Measurements from ENCODE around the gene POU2AF1.
"Not testable (repeated sequence)": the region's sequence is repeated elsewhere in the genome, so short reads cannot be mapped to it uniquely, and the experiment has no call there.

Gene POU2AF1

GRCh38 chr11:111339758-111340388 lies 39.2 kb downstream of the POU2AF1 start:
- DNase-seq: no peak

GRCh38 chr11:111336582-111337256 lies 42.4 kb downstream of the POU2AF1 start:
- no peak for DNase-seq

GRCh38 chr11:111336062-111336461 lies 43.0 kb downstream of the POU2AF1 start:
- no peak for DNase-seq

- DNase-seq: no peak
Measured at GRCh38 chr11:111335549-111335948, 43.5 kb downstream of the POU2AF1 start.

GRCh38 chr11:111334532-111335502 lies 44.3 kb downstream of the POU2AF1 start:
- DNase-seq: no peak

GRCh38 chr11:111331711-111332479 lies 47.2 kb downstream of the POU2AF1 start:
- DNase-seq: no peak

GRCh38 chr11:111330234-111330893 lies 48.7 kb downstream of the POU2AF1 start:
- DNase-seq: no peak

DNA sequence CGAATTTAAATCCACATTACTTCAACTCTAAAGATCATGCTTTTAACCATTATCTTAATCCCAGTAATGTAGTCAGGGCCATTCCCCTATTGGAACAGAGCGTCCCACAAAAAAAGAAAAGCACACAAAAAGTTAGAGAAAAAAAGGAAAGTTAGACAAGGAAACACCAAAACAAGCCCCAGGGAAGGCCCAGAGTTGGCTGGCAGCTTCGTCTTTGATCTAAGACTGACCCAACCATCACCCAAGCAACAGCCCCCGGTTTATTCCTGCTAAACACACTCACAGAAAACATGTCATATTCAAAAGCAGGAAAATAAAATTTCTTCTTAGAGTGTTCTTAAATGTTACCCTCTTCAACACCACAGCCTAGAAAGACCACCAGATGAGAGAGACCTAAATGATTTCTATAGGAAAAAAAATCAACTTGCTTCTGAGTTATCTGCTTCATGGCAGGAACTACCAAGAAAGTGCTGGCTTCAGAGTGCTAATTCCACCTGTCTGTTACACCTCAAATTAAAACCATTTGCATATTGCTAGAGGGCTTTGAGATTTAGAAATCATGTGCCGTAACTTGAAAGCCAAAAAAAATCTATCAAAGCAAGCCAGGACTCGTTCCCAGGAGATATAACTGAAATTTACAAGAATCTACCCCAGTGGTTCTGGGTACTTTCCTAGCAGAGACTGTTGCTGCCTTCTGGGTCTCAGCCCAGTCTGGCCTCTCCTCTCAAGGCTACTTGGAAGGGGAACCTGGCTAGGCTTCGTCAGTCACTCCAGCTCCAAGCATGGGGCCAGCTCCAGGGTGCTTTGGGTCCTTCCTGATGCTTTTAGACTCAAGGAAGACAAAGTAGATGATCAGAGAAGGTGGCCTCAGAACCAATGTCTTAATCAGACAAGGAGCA lies 49.5 kb downstream of the POU2AF1 start:
- no peak for DNase-seq

DNA sequence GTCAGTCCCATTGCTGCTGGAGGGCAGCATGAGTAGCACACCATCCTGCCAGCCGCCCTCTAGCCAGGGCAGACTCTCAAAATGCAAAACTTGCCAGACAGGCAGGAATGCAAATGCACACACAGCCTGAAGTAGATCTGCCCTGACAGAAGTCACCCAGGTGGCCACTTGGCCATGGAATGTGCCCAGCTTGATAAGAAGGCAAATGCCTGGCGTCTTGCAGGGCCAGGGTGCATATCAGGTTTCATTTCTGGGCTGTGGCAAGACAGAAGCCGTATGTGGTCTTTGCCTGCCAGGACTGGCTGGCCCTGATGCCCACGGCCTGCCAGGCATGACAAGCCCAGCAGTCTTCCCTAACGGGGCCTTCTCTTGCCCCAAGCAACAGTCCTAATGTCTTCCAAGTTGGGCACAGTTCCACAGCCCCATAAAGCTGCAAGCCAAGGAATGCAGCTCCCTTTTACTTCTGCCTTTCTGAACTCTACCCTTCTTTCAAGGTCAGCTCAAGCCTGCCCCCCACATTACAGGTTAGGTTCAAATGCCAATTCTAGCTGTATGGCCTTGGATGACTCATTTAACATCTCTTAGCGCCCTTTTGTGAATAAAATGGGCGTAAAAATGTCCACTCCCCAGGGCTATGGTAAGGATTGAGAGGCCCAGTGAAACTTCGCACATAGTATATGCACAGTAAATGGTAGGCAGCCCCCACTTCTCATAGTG lies 51.0 kb downstream of the POU2AF1 start:
- DNase-seq: no peak

DNA sequence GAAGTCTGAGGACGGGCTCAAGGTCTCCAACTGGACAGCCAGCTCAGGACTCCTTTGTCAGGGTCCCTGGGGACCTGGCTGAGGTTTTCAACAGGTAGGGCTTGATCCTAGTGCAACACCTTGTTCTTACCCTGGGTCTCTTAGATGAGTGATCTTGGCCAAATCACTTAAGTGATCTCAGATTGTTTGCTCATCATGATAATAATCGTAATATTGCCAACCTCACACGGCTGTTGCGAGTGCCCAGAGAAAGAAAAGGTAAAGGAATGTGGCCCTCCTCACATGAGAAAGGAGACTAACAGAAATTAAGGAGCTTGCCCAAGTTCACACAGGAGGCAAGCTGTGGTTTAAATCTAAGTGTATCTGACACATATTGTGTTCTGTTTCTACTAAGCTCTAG lies 52.3 kb downstream of the POU2AF1 start:
- no peak for DNase-seq

DNA sequence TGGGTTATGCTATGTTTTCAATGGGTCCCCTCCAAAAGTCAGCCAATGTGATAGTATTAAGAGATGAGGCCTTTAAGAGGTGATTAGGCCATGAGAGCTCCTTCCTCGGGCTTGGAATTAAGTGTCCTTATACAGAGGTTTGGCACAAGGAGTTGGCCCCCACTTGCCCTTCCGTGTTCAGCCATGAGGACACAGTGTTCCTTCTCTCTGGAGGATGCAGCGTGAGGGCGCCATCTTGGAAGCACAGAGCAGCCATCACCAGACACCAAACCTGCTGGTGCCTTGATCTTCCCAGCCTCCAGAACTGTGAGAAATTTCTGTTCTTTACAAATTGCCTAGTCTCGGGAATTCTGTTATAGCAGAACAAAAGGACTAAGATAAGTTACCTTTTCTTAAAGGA lies 53.8 kb downstream of the POU2AF1 start:
- DNase-seq: no peak

DNA sequence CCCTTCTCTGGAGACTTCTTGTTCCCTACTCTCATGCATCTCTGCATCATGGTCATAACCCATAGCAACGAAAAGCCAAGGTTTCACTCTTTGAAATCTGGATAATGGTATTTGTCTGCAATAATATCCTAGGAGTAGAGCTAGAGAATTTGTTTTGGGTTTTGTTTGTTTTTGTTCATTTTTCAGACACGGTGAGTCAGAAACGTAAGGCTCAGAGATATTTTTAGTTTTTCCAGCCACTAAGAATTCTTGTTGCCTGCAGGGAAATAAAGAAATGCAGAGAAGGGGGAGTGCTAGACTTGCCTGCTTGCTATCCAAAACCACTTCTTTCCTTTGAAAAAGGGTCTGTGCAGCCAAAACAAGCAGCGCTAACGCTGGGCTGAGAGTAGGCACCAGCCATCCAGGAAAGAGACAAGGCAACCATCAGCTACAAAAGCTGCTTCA lies 54.8 kb downstream of the POU2AF1 start:
- DNase-seq: no peak

- no peak for DNase-seq
Measured at GRCh38 chr11:111322534-111322933, 56.5 kb downstream of the POU2AF1 start.

- DNase-seq: no peak
Measured at GRCh38 chr11:111320728-111321568, 58.1 kb downstream of the POU2AF1 start.

GRCh38 chr11:111320199-111320598 lies 58.9 kb downstream of the POU2AF1 start:
- not testable (repeated sequence) for DNase-seq

DNA sequence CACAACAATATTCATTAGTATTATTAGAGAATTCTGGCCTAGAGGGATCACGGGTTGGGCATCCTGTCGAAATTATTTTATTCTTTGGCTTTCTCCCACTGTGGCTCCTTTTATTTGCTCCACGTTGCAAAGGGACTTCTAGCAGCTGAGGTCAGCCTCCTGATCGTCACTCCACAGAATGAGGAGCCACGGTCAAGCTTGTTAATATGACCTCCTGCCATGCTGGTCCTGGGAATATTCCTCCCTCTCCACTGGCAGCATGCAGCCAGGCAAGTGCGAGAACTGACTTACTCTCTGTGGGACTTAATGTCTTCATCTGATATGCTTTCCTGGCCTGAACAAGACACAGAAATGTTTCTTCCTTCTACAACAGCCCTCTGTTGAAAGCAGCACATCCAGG lies 59.8 kb downstream of the POU2AF1 start:
- no peak for DNase-seq

DNA sequence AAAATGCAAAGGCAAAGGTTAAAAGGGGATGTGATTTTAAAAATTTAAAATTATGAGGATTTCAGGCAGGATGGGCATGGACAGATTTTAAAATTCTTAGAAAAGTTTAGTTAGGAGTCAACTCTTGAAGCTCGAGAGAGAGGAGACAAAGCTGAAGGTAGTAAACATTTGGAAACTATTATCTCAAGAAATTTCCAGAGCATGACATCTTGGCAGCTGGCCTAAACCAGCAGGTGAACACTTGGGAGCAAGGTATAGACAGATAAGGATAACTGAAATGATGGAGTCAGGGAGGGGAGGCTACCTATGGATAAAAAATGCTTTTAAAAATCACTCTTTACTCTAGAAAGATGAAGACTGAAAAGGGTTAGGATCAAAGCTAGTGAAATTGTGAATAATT lies 67.0 kb downstream of the POU2AF1 start:
- DNase-seq: no peak

DNA sequence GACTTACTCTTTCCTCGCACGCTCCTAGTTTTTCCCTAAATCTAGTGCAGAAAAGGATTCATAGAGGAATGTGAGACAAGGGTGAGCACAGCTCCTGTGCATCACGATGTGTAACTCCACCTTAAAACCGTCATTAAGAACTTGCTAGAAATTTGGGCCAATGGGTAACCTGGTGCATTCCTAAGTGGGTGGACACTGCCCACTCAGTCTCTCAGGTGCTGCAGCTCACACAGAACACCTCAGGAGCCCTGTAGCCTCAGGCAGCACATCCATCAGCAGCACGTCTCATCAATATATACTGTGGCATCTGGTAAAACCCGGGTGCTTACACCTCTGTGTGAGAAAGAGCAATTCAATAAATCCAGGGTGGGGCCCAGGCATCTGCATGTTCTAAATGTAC lies 68.4 kb downstream of the POU2AF1 start:
- DNase-seq: no peak

DNA sequence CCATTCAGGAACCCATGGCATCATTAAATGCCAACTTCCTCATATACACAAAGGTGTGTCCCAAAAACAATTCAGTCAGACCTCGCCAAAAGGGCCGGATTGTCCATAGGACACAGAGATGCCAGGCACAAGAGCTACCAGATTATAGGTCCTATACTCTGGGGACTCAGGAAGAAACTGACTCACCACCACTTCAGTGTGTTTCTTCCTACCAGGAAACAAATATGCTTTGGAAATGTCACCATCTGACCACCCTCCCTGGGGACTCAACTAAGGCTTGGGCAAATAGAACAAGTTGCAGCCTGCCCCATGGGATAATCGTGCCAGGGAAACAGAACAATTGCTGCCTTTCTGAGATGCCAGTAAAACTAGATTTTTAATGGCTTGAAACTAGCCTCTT lies 69.0 kb downstream of the POU2AF1 start:
- no peak for DNase-seq
